Measurements from ENCODE around the gene QRFPR. TPM values are rescaled to one million over a fixed set of nuclear protein-coding genes. Genes with fewer than 3 reads are reported as not detected.

QRFPR gene
- total RNA-seq, 1 donor from 2014 or later: 0.21 TPM

DNA sequence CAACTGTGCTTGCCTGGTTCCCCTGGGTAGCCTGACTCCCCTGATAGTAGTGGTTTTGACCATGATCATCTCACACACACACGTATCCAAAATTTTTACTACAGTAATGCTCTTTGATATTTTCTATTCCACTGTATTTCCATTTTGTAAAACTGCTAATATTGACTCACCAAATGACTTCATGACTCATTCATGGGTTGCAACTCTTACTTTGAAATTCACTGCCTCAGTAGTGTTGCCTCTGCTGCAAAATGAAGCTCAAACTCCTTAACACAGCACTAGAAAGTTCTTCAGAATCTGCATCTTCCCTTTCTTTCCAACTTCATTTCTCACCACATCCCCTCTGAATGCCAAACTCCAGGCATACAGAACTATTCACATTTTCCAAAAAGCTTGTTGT lies 20.3 kb downstream of the QRFPR start:
- TF ChIP-seq CTCF (IDR thresholded peaks at IDR 0.05): no peak
- Histone ChIP-seq H3K9me3 (no peaks in the 10 kb centered on the region), H3K27ac (no peak overlapping the region), H3K27me3 (no peaks in the 10 kb centered on the region), H3K4me3 (no peak overlapping the region), H3K4me1 (no peaks in the 10 kb centered on the region), H3K36me3 (no peaks in the 10 kb centered on the region)
- no peak for DNase-seq (ENCODE audit: low spot score in 2 of 2)
- intact Hi-C loops (cut with DNase I): no loop called here

DNA sequence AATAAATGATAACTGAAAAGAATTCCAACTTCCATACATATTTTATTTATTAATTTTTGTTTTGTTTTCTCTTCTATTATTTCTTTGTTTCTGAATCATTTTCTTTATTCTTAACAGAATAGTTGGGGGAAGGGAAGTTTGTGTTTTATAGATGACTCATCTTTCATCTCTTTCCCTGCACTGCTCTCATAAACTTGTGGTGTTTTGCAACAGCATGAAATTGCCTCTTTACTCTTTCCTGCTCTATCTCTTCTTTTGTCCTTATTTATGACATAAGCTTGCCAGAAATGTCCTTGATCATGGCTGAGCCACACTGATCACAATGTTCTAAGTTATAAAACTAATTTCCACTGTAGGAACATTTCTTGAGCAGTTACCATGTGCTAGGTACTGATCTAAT lies 22.3 kb downstream of the QRFPR start:
- TF ChIP-seq CTCF (IDR thresholded peaks at IDR 0.05): no peak
- intact Hi-C loops (cut with DNase I): no loop called here
- no peaks in the 10 kb centered on the region for H3K4me1 ChIP-seq

DNA sequence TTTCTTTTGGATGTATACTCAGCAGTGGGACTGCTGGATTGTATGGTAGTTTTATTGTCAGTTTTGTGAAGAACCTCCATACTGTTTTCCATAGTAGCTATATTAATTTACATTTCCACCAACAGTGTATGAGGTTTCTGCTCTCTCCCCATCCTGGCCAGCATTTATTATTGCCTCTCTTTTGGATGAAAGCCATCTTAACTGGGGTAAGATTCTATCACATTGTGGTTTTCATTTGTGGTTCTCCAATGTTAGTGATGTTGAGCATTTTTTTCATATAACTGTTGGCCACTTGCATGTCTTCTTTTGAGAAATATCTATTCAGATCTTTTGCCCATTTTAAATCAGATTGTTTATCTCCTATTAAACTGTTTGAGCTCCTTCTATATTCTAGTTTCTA lies 27.6 kb downstream of the QRFPR start:
- no peak for TF ChIP-seq CTCF (IDR thresholded peaks at IDR 0.05)
- Histone ChIP-seq H3K27me3 (no peaks in the 10 kb centered on the region), H3K4me3 (no peak overlapping the region), H3K9me3 (no peaks in the 10 kb centered on the region), H3K27ac (no peak overlapping the region), H3K36me3 (no peaks in the 10 kb centered on the region), H3K4me1 (no peaks in the 10 kb centered on the region)
- intact Hi-C loops (cut with DNase I): no loop called here
- no peak for DNase-seq (ENCODE audit: low spot score in 2 of 2)

More for the DNA sequence above, 22.3 kb downstream of the QRFPR start:
- Histone ChIP-seq H3K27ac (no peak overlapping the region), H3K4me3 (no peak overlapping the region), H3K9me3 (no peaks in the 10 kb centered on the region), H3K36me3 (no peaks in the 10 kb centered on the region), H3K27me3 (no peaks in the 10 kb centered on the region)
- DNase-seq (ENCODE audit: low spot score in 2 of 2): no peak

- DNase-seq (ENCODE audit: low spot score in 2 of 2): no peak
- Histone ChIP-seq H3K4me3 (no peak overlapping the region), H3K9me3 (no peaks in the 10 kb centered on the region), H3K27ac (no peak overlapping the region), H3K4me1 (no peaks in the 10 kb centered on the region), H3K27me3 (no peaks in the 10 kb centered on the region), H3K36me3 (no peaks in the 10 kb centered on the region)
- no peak for TF ChIP-seq CTCF (IDR thresholded peaks at IDR 0.05)
- intact Hi-C loops (cut with DNase I): no loop called here
These were observed 36.7 kb downstream of the QRFPR start for GRCh38 chr4:121344098-121344497.

GRCh38 chr4:121340247-121340646 lies 40.6 kb downstream of the QRFPR start:
- no peak overlapping the region for H3K27ac ChIP-seq
- H3K36me3 ChIP-seq: no peaks in the 10 kb centered on the region
- intact Hi-C loops (cut with DNase I): no loop called here
- TF ChIP-seq CTCF (IDR thresholded peaks at IDR 0.05): no peak
- no peaks in the 10 kb centered on the region for H3K9me3 ChIP-seq
- no peaks in the 10 kb centered on the region for H3K27me3 ChIP-seq
- no peaks in the 10 kb centered on the region for H3K4me1 ChIP-seq
- H3K4me3 ChIP-seq: no peak overlapping the region
- DNase-seq (ENCODE audit: low spot score in 2 of 2): no peak

DNA sequence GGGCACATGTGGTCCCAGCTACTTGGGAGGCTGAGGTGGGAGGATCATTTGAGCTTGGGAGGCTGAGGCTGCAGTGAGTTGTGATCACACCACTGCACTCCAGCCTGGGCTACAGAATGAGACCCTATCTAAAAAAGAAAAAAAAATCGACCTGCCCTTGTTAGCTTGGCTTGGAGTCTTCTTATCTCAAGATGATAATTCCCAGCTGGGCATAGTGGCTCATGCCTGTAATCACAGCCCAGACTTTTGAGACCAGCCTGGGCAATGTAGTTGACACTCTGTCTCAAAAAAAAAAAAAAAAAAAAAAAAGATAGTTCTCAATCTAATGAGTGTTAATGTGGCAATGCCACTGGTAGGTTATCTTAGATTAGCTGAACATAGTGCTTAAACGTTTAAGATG lies 41.0 kb downstream of the QRFPR start:
- no peak for DNase-seq (ENCODE audit: low spot score in 2 of 2)
- Histone ChIP-seq H3K27me3 (no peaks in the 10 kb centered on the region), H3K4me3 (no peak overlapping the region), H3K9me3 (no peaks in the 10 kb centered on the region), H3K4me1 (no peaks in the 10 kb centered on the region), H3K36me3 (no peaks in the 10 kb centered on the region), H3K27ac (no peak overlapping the region)
- intact Hi-C loops (cut with DNase I): no loop called here
- no peak for TF ChIP-seq CTCF (IDR thresholded peaks at IDR 0.05)
